Stimulated activated CD4-positive, alpha-beta T cell treated with anti-CD3 and anti-CD28 coated beads, TNF-alpha, amount 100 ng/mL, for 48 hours (primary cell): Measurements from ENCODE around the gene ZFR2.
"Not testable (repeated sequence)": the region's sequence is repeated elsewhere in the genome, so short reads cannot be mapped to it uniquely, and the experiment has no call there.

ENCODE experiments used
- DNase-seq, 3 donors: peaks; one replicate each; pipeline ENCODE4 v3.0.0-alpha.2; 2020; ENCODE audit warnings: low read depth in 3 of 3

The ZFR2 gene

GRCh38 chr19:3868770-3869456 lies at the start of gene ZFR2:
ZFR2 (minus strand) TSS chr19:3869038; CDS start chr19:3869017, 21 bp downstream.
- DNase-seq, result peak; percentile 4 to 12 (median 10)

- no peak for DNase-seq
Observed at GRCh38 chr19:3916033-3916432, 47.2 kb upstream of the ZFR2 start.

GRCh38 chr19:3914199-3914598 lies 45.4 kb upstream of the ZFR2 start:
- DNase-seq, result no peak

- no peak for DNase-seq
Observed at GRCh38 chr19:3910105-3910504, 41.3 kb upstream of the ZFR2 start.

- DNase-seq, result no peak
Observed at GRCh38 chr19:3908266-3909054, 39.6 kb upstream of the ZFR2 start.

- no peak for DNase-seq
Observed at GRCh38 chr19:3907626-3908265, 38.9 kb upstream of the ZFR2 start.

GRCh38 chr19:3904233-3904632 lies 35.4 kb upstream of the ZFR2 start:
- no peak for DNase-seq

- DNase-seq, result no peak
Observed at GRCh38 chr19:3902317-3902973, 33.6 kb upstream of the ZFR2 start.

GRCh38 chr19:3899531-3900294 lies 30.9 kb upstream of the ZFR2 start:
- DNase-seq, result no peak

GRCh38 chr19:3898426-3898825 lies 29.6 kb upstream of the ZFR2 start:
- no peak for DNase-seq

- DNase-seq, result no peak
Observed at GRCh38 chr19:3897936-3898335, 29.1 kb upstream of the ZFR2 start.

- no peak for DNase-seq
Observed at GRCh38 chr19:3895788-3896187, 26.9 kb upstream of the ZFR2 start.

GRCh38 chr19:3894959-3895358 lies 26.1 kb upstream of the ZFR2 start:
- DNase-seq, result not testable (repeated sequence)

GRCh38 chr19:3893509-3894179 lies 24.8 kb upstream of the ZFR2 start:
- no peak for DNase-seq

GRCh38 chr19:3890591-3890990 lies 21.8 kb upstream of the ZFR2 start:
- no peak for DNase-seq

GRCh38 chr19:3882041-3882384 lies 13.2 kb upstream of the ZFR2 start:
- DNase-seq, result no peak

- DNase-seq, result no peak
Observed at GRCh38 chr19:3881272-3882040, 12.6 kb upstream of the ZFR2 start.

- DNase-seq, result no peak
Observed at GRCh38 chr19:3880471-3881271, 11.8 kb upstream of the ZFR2 start, which contains the start of gene ATCAY. ATCAY (plus strand) TSS chr19:3880685; CDS start chr19:3885768, 5,083 bp downstream.

- no peak for DNase-seq
Observed at GRCh38 chr19:3879656-3880055, 10.8 kb upstream of the ZFR2 start.
